Measurements from ENCODE around the gene SFMBT2.

DNA sequence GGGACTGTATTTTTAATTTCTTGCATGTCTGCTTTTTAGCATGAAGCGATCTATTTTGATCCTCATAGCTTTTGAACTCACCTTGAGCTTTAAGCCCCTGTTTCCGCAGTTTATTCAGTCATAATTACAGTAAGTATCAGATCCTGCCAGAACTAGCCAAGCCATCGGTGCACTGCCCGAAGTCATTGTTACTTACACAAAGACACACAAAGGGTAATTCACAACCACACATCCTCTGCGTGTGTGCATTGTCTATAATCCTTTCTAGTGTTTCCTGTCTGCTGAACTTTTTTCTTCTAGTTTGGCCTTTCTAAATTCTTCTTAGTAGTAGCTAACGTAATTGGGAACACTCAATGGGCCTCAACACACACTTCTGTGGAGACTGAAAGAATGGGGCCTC is 133.0 kb downstream of the SFMBT2 start:
- TF ChIP-seq EP300 (IDR thresholded peaks at IDR 0.05; ENCODE audit: low read depth), result no peak
- no peak for TF ChIP-seq POLR2A (IDR thresholded peaks at IDR 0.05)
